Measurements from ENCODE around the gene SNW1. TPM values are rescaled to one million over a fixed set of nuclear protein-coding genes. Genes with fewer than 3 reads are reported as not detected.
A peak's percentile ranks its signal among the peaks of the same experiment; 100 is the strongest.

The SNW1 gene
- total and polyA plus RNA-seq, 2 of the 13 experiments (the other 11 are each of a cell fraction or from before 2014, with no cell fraction given) = 23.2 to 65.8 TPM

- TF ChIP-seq, protein P1, sequence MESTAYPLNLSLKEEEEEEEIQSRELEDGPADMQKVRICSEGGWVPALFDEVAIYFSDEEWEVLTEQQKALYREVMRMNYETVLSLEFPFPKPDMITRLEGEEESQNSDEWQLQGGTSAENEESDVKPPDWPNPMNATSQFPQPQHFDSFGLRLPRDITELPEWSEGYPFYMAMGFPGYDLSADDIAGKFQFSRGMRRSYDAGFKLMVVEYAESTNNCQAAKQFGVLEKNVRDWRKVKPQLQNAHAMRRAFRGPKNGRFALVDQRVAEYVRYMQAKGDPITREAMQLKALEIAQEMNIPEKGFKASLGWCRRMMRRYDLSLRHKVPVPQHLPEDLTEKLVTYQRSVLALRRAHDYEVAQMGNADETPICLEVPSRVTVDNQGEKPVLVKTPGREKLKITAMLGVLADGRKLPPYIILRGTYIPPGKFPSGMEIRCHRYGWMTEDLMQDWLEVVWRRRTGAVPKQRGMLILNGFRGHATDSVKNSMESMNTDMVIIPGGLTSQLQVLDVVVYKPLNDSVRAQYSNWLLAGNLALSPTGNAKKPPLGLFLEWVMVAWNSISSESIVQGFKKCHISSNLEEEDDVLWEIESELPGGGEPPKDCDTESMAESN (CRISPR knock-in tag; conservative IDR thresholded peaks at IDR 0.05) = peak; percentile 39; the same call in 1 of the 2 replicates
- no peak for TF ChIP-seq ZNF567 (CRISPR knock-in tag; IDR thresholded peaks at IDR 0.05; ENCODE audit: borderline replicate concordance)
- TF ChIP-seq ZNF333 (CRISPR knock-in tag; IDR thresholded peaks at IDR 0.05; ENCODE audit: borderline replicate concordance) = peak; percentile 49
- TF ChIP-seq, protein P2, sequence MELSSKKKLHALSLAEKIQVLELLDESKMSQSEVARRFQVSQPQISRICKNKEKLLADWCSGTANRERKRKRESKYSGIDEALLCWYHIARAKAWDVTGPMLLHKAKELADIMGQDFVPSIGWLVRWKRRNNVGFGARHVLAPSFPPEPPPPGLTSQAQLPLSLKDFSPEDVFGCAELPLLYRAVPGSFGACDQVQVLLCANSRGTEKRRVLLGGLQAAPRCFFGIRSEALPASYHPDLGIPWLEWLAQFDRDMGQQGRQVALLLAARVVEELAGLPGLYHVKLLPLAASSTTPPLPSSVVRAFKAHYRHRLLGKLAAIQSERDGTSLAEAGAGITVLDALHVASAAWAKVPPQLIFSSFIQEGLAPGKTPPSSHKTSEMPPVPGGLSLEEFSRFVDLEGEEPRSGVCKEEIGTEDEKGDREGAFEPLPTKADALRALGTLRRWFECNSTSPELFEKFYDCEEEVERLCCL (CRISPR knock-in tag; IDR thresholded peaks at IDR 0.05; ENCODE audit: borderline replicate concordance) = peak; percentile 74; the same call in 1 of the 2 replicates
- TF ChIP-seq, protein P3, sequence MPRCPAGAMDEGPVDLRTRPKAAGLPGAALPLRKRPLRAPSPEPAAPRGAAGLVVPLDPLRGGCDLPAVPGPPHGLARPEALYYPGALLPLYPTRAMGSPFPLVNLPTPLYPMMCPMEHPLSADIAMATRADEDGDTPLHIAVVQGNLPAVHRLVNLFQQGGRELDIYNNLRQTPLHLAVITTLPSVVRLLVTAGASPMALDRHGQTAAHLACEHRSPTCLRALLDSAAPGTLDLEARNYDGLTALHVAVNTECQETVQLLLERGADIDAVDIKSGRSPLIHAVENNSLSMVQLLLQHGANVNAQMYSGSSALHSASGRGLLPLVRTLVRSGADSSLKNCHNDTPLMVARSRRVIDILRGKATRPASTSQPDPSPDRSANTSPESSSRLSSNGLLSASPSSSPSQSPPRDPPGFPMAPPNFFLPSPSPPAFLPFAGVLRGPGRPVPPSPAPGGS (CRISPR knock-in tag; IDR thresholded peaks at IDR 0.05) = peak; percentile 57; the same call in 1 of the 2 replicates
- 0 out of 2 replicates have a peak, but pooled peaks have one; percentile 35 for TF ChIP-seq ZNF879 (CRISPR knock-in tag; IDR thresholded peaks at IDR 0.05)
- TF ChIP-seq KLF6 (CRISPR knock-in tag; IDR thresholded peaks at IDR 0.05) = peak; percentile 53; the same call in 1 of the 2 replicates
- TF ChIP-seq, protein P4, sequence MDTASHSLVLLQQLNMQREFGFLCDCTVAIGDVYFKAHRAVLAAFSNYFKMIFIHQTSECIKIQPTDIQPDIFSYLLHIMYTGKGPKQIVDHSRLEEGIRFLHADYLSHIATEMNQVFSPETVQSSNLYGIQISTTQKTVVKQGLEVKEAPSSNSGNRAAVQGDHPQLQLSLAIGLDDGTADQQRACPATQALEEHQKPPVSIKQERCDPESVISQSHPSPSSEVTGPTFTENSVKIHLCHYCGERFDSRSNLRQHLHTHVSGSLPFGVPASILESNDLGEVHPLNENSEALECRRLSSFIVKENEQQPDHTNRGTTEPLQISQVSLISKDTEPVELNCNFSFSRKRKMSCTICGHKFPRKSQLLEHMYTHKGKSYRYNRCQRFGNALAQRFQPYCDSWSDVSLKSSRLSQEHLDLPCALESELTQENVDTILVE (CRISPR knock-in tag; IDR thresholded peaks at IDR 0.05) = peak; percentile 60; the same call in 1 of the 2 replicates
- TF ChIP-seq ZFYVE20 (CRISPR knock-in tag; IDR thresholded peaks at IDR 0.05; ENCODE audit: borderline replicate concordance, low read depth) = no peak
- TF ChIP-seq SRSF1 (optimal IDR thresholded peaks at IDR 0.05; ENCODE audit: low read depth, low read length) = peak; percentile 55
- TF ChIP-seq ZNF235 (CRISPR knock-in tag; IDR thresholded peaks at IDR 0.05; ENCODE audit: borderline replicate concordance) = no peak
- no peak for TF ChIP-seq ZNF17 (CRISPR knock-in tag; IDR thresholded peaks at IDR 0.05)
- 0 out of 2 replicates have a peak, but pooled peaks have one; percentile 27 for TF ChIP-seq THRA (CRISPR knock-in tag; IDR thresholded peaks at IDR 0.05; ENCODE audit: borderline replicate concordance)
- TF ChIP-seq MXI1 (IDR thresholded peaks at IDR 0.05; ENCODE audit: borderline replicate concordance, low read depth, low read length) = 0 out of 3 replicates have a peak, but pooled peaks have one; percentile 40
- TF ChIP-seq NFYC (CRISPR knock-in tag; IDR thresholded peaks at IDR 0.05) = peak; percentile 50; the same call in 1 of the 2 replicates
- TF ChIP-seq, protein P5, sequence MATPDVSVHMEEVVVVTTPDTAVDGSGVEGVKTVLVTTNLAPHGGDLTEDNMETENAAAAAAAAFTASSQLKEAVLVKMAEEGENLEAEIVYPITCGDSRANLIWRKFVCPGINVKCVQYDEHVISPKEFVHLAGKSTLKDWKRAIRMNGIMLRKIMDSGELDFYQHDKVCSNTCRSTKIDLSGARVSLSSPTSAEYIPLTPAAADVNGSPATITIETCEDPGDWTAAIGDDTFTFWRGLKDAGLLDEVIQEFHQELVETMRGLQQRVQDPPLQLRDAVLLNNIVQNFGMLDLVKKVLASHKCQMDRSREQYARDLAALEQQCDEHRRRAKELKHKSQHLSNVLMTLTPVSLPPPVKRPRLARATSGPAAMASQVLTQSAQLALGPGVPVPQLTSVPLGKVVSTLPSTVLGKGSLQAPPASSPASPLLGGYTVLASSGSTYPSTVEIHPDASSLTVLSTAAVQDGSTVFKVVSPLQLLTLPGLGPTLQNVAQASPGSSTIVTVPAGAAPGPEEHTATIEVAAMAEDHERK (CRISPR knock-in tag; IDR thresholded peaks at IDR 0.05; ENCODE audit: low read depth) = peak; percentile 33; the same call in 1 of the 2 replicates
- peak; percentile 78; the same call in 1 of the 2 replicates for TF ChIP-seq ZNF839 (CRISPR knock-in tag; IDR thresholded peaks at IDR 0.05; ENCODE audit: borderline replicate concordance)
- TF ChIP-seq HDAC1 (CRISPR knock-in tag; IDR thresholded peaks at IDR 0.05) = peak; percentile 64; the same call in 1 of the 2 replicates
- TF ChIP-seq ZNF614 (CRISPR knock-in tag; IDR thresholded peaks at IDR 0.05; ENCODE audit: borderline replicate concordance) = peak; percentile 39; the same call in 1 of the 2 replicates
Observed at GRCh38 chr14:77760381-77761204, at the start of gene SNW1 (continued).
